Mucosa of rectum (tissue), 2 donors: ENCODE results near the gene HPCAL1.

Experiments used
- H3K27ac ChIP-seq, 2 donors: one replicate each; pipeline ENCODE4 v1.7.0; 2013; ENCODE audit warnings: inconsistent platforms in 2 of 2, low read depth in 2 of 2, low read length in 2 of 2
- H3K27me3 ChIP-seq, 2 donors: one replicate each; pipeline ENCODE4 v1.7.0; 2013; ENCODE audit warnings: low read length in 2 of 2; ENCODE audit not compliant: control insufficient read depth in 2 of 2, insufficient read depth in 2 of 2
- H3K36me3 ChIP-seq, 2 donors: one replicate each; pipeline ENCODE4 v1.7.0; 2013; ENCODE audit warnings: low read length in 2 of 2; ENCODE audit not compliant: control insufficient read depth in 2 of 2, insufficient read depth in 2 of 2
- H3K4me1 ChIP-seq, 2 donors: one replicate each; pipeline ENCODE4 v1.7.0; 2013; ENCODE audit warnings: low read length in 2 of 2, mild to moderate bottlenecking in 1 of 2; ENCODE audit not compliant: control insufficient read depth in 2 of 2, insufficient read depth in 2 of 2
- H3K4me3 ChIP-seq, 2 donors: one replicate each; pipeline ENCODE4 v1.7.0; 2013; ENCODE audit warnings: low read length in 2 of 2
- H3K9ac ChIP-seq, 2 donors: one replicate each; pipeline ENCODE4 v1.7.0; 2013; ENCODE audit warnings: low read length in 2 of 2, low read depth in 1 of 2, mild to moderate bottlenecking in 1 of 2
- H3K9me3 ChIP-seq, 2 donors: one replicate each; pipeline ENCODE4 v1.7.0; 2013; ENCODE audit warnings: low read length in 2 of 2; ENCODE audit not compliant: control insufficient read depth in 2 of 2
- donor health status: healthy.
- donor health status: Normal muscosa, but diverticular disease.

Gene HPCAL1

GRCh38 chr2:10362096-10362897 lies 59.6 kb downstream of the HPCAL1 start:
- H3K36me3 ChIP-seq: peaks cover 2 to 3% of the 10 kb centered on the region in 2 donors
- H3K4me3 ChIP-seq: no peak overlapping the region
- H3K9ac ChIP-seq: no peak overlapping the region
- H3K4me1 ChIP-seq: peaks cover 0 to 3% of the 10 kb centered on the region in 2 donors
- H3K27me3 ChIP-seq: no peaks in the 10 kb centered on the region
- no peak overlapping the region for H3K27ac ChIP-seq
- H3K9me3 ChIP-seq: no peaks in the 10 kb centered on the region

GRCh38 chr2:10362898-10363454 lies 60.3 kb downstream of the HPCAL1 start:
- Histone ChIP-seq H3K9ac (no peak overlapping the region), H3K27ac (no peak overlapping the region), H3K27me3 (no peaks in the 10 kb centered on the region), H3K36me3 (peaks cover 2 to 3% of the 10 kb centered on the region in 2 donors), H3K4me3 (no peak overlapping the region), H3K9me3 (no peaks in the 10 kb centered on the region), H3K4me1 (peaks cover 0 to 7% of the 10 kb centered on the region in 2 donors)

GRCh38 chr2:10363861-10364610 lies 61.3 kb downstream of the HPCAL1 start:
- Histone ChIP-seq H3K9me3 (no peaks in the 10 kb centered on the region), H3K27ac (no peak overlapping the region), H3K27me3 (no peaks in the 10 kb centered on the region), H3K4me1 (peaks cover 2 to 17% of the 10 kb centered on the region in 2 donors), H3K36me3 (peaks cover 2 to 3% of the 10 kb centered on the region in 2 donors), H3K4me3 (no peak overlapping the region), H3K9ac (no peak overlapping the region)

GRCh38 chr2:10365412-10365811 lies 62.7 kb downstream of the HPCAL1 start:
- Histone ChIP-seq H3K27ac (no peak overlapping the region), H3K36me3 (peaks cover 0 to 2% of the 10 kb centered on the region in 2 donors), H3K27me3 (no peaks in the 10 kb centered on the region), H3K4me1 (peaks cover 6 to 25% of the 10 kb centered on the region in 2 donors), H3K9me3 (no peaks in the 10 kb centered on the region), H3K9ac (no peak overlapping the region), H3K4me3 (no peak overlapping the region)

- H3K9me3 ChIP-seq: no peaks in the 10 kb centered on the region
Observed at GRCh38 chr2:10366601-10367270, 64.0 kb downstream of the HPCAL1 start.

GRCh38 chr2:10367472-10368439 lies 65.1 kb downstream of the HPCAL1 start:
- no peak overlapping the region for H3K27ac ChIP-seq
- H3K9ac ChIP-seq: no peak overlapping the region
- no peaks in the 10 kb centered on the region for H3K36me3 ChIP-seq
- H3K4me1 ChIP-seq: peaks cover 6 to 25% of the 10 kb centered on the region in 2 donors
- no peaks in the 10 kb centered on the region for H3K27me3 ChIP-seq
- H3K9me3 ChIP-seq: no peaks in the 10 kb centered on the region
- H3K4me3 ChIP-seq: no peak overlapping the region

More at GRCh38 chr2:10366601-10367270, 64.0 kb downstream of the HPCAL1 start:
- no peak overlapping the region for H3K4me3 ChIP-seq
- no peaks in the 10 kb centered on the region for H3K27me3 ChIP-seq
- H3K4me1 ChIP-seq: peaks cover 6 to 25% of the 10 kb centered on the region in 2 donors
- peaks cover 0 to 2% of the 10 kb centered on the region in 2 donors for H3K36me3 ChIP-seq
- H3K9ac ChIP-seq: no peak overlapping the region
- H3K27ac ChIP-seq: no peak overlapping the region

- Histone ChIP-seq H3K27ac (no peak overlapping the region), H3K36me3 (no peaks in the 10 kb centered on the region), H3K9ac (no peak overlapping the region)
Observed at GRCh38 chr2:10368491-10369231, 66.0 kb downstream of the HPCAL1 start.

GRCh38 chr2:10369269-10370255 lies 66.9 kb downstream of the HPCAL1 start:
- no peaks in the 10 kb centered on the region for H3K9me3 ChIP-seq
- H3K4me1 ChIP-seq: peaks cover 6 to 25% of the 10 kb centered on the region in 2 donors
- no peak overlapping the region for H3K9ac ChIP-seq
- no peak overlapping the region for H3K4me3 ChIP-seq
- no peak overlapping the region for H3K27ac ChIP-seq
- no peaks in the 10 kb centered on the region for H3K36me3 ChIP-seq
- no peaks in the 10 kb centered on the region for H3K27me3 ChIP-seq

More at GRCh38 chr2:10368491-10369231, 66.0 kb downstream of the HPCAL1 start:
- no peaks in the 10 kb centered on the region for H3K9me3 ChIP-seq
- H3K27me3 ChIP-seq: no peaks in the 10 kb centered on the region
- peaks cover 6 to 25% of the 10 kb centered on the region in 2 donors for H3K4me1 ChIP-seq
- H3K4me3 ChIP-seq: no peak overlapping the region
